Cardiac septum (tissue), 1 donor: ENCODE results near the gene FAF2. TPM values are rescaled to one million over a fixed set of nuclear protein-coding genes. Genes with fewer than 3 reads are reported as not detected.
"Not testable (repeated sequence)": the region's sequence is repeated elsewhere in the genome, so short reads cannot be mapped to it uniquely, and the experiment has no call there.

Experiments
- DNase-seq: peaks from one replicate; pipeline ENCODE4 v3.0.0-alpha.2; 2020; ENCODE audit warnings: low spot score
- intact Hi-C: fragments of 100-400 bp; cut with DNase I; formaldehyde crosslinking; loops from one replicate; pipeline ENCODE4 v1.14.0; 2022
- total RNA-seq: library from RNA; stranded (reverse); fragmentation: NEBNext Ultra II Directional; extraction: Animal tissue kit (Norgen Biotek cat#: 25700); gene quantifications from one replicate; pipeline ENCODE4 v1.2.1, GENCODE V29; 2021
- donor health status: DM: no; HTN: no; CAD: no.

Gene FAF2
- total RNA-seq, 1 donor from 2014 or later, result 15.9 TPM

GRCh38 chr5:176415952-176416924, 31.9 kb upstream of the FAF2 start, which contains the start of gene CLTB:
Gene CLTB, minus strand, starts transcription at chr5:176416539. Its CDS starts 176 bp downstream, at chr5:176416363.
- intact Hi-C loops, result loop anchor here (1.0 to 5.0 kb wide), 3 partner anchors 32 to 231 kb away; partner anchors contain the start of genes FAF2, RNF44 and TSPAN17
- peak; percentile 97 for DNase-seq

- intact Hi-C loops, result loop anchor here (1.0 to 5.0 kb wide), 3 partner anchors 31 to 230 kb away; partner anchors contain the start of genes FAF2, RNF44 and TSPAN17
- no peak for DNase-seq
These were observed 31.2 kb upstream of the FAF2 start for GRCh38 chr5:176416965-176417364.

- no peak for DNase-seq
- intact Hi-C loops, result loop anchor here (5.0 kb wide), 2 partner anchors 119 to 229 kb away; partner anchors contain the start of genes RNF44 and TSPAN17
These were observed 29.9 kb upstream of the FAF2 start for GRCh38 chr5:176418251-176418650.

DNA sequence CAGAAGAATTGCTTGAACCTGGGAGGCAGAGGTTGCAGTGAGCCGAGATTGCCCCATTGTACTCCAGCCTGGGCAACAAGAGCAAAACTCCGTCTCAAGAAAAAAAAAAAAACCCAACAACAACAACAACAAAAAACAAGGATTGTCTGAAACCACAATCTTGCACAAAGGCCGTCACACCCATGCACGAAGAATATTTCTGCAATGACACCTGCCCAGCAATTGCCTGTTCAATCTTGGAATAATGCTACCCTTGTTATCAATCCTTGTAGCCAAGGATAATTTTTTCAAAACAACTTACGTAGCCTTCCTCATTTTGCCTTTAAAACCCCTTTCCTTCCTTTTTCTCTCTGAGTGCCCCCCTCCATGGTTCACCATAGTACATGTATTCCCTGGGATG, 28.1 kb upstream of the FAF2 start:
- DNase-seq, result no peak
- intact Hi-C loops, result no loop called here

- no peak for DNase-seq
- intact Hi-C loops, result no loop called here
These were observed 27.1 kb upstream of the FAF2 start for GRCh38 chr5:176420972-176421544.

DNA sequence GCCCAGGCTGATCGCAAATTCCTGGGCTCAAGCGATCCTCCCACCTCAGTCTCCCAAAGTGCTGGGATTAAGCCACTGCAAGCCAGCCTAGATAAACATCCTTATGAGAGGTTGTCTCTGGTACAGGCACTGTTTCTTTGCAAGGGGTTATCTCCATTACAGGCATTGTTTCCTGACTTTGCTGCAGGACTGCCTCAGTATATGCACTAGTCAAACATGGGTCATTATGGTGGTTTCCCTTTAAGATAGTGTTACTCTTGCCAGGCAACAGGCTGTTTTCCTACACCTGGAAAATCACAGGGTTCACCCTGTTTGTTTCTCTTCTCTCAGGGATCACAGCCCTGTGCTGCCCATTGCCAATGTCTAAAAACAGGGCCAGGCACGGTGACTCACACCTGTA, 24.0 kb upstream of the FAF2 start:
- DNase-seq, result no peak
- intact Hi-C loops, result no loop called here

DNA sequence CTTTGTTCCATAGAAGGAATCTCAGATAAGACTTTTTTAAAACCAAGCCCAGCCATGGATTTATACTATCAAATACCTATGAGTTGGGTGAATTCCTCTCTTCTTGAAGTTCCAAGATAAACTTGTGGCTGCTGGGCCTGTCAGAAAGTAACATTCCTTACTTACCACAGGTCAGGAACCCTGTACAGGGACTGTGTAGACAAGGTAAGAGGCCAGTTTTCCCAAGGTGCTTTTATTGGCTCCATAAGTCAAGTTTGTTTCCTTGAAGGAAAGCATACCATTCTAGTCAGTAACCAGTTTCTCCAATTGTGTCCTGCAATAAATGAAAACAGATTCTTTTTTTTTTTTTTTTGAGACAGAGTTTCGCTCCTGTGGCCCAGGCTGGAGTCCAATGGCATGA, 23.0 kb upstream of the FAF2 start:
- DNase-seq, result no peak
- intact Hi-C loops, result no loop called here

- intact Hi-C loops, result no loop called here
- no peak for DNase-seq
These were observed 22.4 kb upstream of the FAF2 start for GRCh38 chr5:176425791-176426190.

- DNase-seq, result no peak
- intact Hi-C loops, result no loop called here
These were observed 21.3 kb upstream of the FAF2 start for GRCh38 chr5:176426876-176427275.

- no peak for DNase-seq
- intact Hi-C loops, result no loop called here
These were observed 20.2 kb upstream of the FAF2 start for GRCh38 chr5:176427971-176428370.

DNA sequence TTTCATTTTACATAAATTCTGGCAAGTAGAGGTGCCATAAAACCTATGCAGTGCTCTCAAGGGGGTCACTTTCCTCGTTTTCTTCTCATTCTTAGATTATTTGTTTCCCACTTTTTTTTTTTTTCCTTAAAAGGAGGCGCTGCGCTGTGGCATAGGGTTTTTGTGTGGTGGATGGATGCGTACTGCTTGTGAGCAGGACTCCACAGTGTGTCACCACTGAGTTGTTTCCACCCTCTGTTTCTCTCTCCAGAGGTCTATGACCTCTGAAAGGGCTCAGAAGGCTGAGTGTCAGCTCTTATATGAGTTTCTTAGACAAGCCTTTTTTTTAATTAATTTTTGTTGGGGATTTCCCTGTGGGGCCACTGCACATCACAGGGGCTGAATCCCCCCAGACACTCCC, 18.2 kb upstream of the FAF2 start:
- intact Hi-C loops, result no loop called here

DNA sequence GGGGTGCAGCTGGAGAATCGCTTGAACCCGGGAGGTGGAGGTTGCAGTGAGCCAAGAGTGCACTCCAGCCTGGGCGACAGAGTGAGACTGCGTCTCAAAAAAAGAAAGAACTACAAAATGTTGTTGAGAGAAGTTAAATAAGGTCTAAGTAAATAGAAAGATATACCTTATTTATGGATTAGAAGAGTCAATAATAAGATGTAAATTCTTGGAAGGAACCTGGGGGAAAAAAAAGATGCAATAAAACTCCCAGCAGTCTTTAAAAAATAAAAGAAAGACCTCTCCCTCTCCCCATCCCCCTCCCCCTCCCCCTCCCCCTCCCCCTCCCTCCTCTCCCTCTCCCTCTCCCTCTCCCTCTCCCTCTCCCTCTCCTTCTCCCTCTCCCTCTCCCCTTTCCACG, 15.5 kb upstream of the FAF2 start:
- intact Hi-C loops, result no loop called here
- DNase-seq, result no peak

More for the DNA sequence above, 18.2 kb upstream of the FAF2 start:
- DNase-seq, result peak; percentile 22

DNA sequence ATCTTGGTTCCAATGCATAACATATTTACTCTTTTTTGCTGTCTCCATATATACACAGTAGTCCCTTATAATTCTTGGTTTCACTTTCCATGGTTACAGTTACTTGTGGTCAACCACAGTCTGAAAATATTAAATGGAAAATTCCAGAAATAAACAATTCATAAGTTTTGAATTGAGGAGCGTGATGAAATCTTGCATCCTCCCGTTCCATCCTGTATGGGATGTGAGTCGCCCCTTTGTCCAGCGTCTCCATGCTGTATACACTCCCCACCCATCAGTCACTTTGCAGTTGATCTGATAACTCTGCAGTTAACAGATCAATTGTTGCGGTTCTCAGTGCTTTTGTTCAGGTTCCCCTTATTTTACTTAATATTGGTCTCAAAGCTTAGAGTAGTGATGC, 11.5 kb upstream of the FAF2 start:
- intact Hi-C loops, result no loop called here

GRCh38 chr5:176438959-176439757, 9.0 kb upstream of the FAF2 start:
- DNase-seq, result no peak
- intact Hi-C loops, result no loop called here

More for the DNA sequence above, 11.5 kb upstream of the FAF2 start:
- DNase-seq, result no peak

- intact Hi-C loops, result no loop called here
- DNase-seq, result no peak
These were observed 7.1 kb upstream of the FAF2 start for GRCh38 chr5:176440927-176441706.

DNA sequence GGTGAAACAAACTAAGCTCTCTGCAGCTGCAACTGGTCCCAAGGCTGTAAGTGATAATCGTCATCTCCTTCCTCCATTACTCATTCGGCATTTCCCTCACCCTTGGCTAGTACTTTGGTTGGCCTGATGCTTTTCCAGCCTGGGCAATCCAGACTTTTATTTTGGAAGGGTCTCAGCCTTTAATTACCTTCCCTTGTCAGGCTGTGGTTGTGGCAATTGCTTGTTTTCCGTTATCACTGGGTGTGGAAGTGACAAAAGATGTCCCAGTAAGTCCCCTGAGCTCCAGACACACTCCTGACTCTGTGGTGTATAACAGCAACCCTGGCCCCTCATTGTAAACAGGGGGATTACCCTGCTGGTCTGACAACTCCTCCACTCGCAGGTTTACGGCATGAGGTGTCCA, 6.3 kb upstream of the FAF2 start:
- DNase-seq, result no peak
- intact Hi-C loops, result no loop called here

GRCh38 chr5:176442911-176443310, 5.3 kb upstream of the FAF2 start:
- DNase-seq, intact Hi-C loops: not testable (repeated sequence)

DNA sequence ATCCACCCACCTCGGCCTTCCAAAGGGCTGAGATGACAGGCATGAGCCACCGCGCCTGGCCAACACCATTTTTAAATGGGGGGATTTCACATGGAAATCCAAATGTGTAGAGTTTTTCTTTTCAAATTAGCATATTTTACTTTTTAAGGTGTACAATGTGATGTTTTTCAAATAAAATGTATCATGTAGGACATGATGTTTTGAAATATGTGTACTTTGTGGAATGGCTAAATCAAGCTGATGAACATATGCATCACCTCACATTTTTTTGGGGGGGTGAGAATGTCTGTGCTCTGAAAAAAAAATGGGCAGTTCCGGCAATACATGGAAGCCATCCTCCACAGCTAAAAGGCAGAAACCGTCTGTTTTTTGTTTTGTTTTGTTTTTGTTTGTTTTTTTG, 3.4 kb upstream of the FAF2 start:
- no peak for DNase-seq
- intact Hi-C loops, result no loop called here

DNA sequence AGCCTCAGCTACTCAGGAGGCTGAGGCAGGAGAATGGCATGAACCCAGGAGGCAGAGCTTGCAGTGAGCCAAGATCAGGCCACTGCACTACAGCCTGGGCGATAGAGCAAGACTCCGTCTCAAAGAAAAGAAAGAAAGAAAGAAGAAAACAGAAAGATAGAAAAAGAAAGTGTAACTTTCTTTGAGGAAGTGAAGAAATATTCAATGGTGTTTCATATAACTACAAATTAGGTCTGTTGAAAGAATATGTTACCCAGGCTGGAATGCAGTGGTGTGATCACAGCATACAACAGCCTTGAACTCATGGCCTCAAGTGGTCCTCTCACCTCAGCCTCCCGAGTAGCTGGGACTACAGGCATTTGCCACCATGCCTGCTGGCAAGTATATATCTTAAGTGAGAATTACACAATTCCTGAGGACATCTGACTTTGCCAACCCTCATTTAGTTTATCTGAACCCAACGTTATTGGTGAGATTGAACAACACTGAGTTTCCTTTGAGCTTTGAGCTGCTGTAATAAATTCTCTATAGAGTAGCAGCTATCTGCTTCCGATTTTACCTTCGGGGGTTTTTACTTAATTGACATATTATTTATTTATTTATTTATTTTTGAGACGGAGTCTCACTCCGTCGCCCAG, 2.0 kb upstream of the FAF2 start:
- intact Hi-C loops, result no loop called here
- no peak for DNase-seq
